Smooth muscle cell of the umbilical artery (primary cell): ENCODE data around the gene TMEM248. TPM values are rescaled to one million over a fixed set of nuclear protein-coding genes. Genes with fewer than 3 reads are reported as not detected.

Source experiments
- total RNA-seq: library from RNA; depleted of rRNA; stranded (reverse); fragments of >200 nt; gene quantifications from 2 replicates; pipeline ENCODE4 v1.2.3, GENCODE V29; 2014

TMEM248 gene
- 79.8 and 84.0 TPM in 2 replicates for total RNA-seq

GRCh38 chr7:66920769-66921395 lies at the start of gene TMEM248:
Gene TMEM248, plus strand, starts transcription at chr7:66921225. Its CDS starts 20,641 bp downstream, at chr7:66941866.

GRCh38 chr7:66995050-66995776 lies 74.2 kb downstream of the TMEM248 start, which contains the start of gene SBDS:
Gene SBDS, minus strand, starts transcription at chr7:66995586. Its CDS starts 169 bp downstream, at chr7:66995417.

GRCh38 chr7:66996444-66997191 lies 75.6 kb downstream of the TMEM248 start, which contains the start of gene TYW1:
Gene TYW1, plus strand, starts transcription at chr7:66996833. Its CDS starts 146 bp downstream, at chr7:66996979.

Other genes starting within 250 kb of the TMEM248 start
- gene RABGEF1, start 180.5 kb upstream of the TMEM248 start, total RNA-seq, result 26.1 and 49.6 TPM in 2 replicates
- 84.9 and 111 TPM in 2 replicates for gene SBDS, start 74.4 kb downstream of the TMEM248 start, total RNA-seq
- 17.7 and 20.5 TPM in 2 replicates for gene TYW1, start 75.6 kb downstream of the TMEM248 start, total RNA-seq